ENCODE data around the gene ERBB3.

DNA sequence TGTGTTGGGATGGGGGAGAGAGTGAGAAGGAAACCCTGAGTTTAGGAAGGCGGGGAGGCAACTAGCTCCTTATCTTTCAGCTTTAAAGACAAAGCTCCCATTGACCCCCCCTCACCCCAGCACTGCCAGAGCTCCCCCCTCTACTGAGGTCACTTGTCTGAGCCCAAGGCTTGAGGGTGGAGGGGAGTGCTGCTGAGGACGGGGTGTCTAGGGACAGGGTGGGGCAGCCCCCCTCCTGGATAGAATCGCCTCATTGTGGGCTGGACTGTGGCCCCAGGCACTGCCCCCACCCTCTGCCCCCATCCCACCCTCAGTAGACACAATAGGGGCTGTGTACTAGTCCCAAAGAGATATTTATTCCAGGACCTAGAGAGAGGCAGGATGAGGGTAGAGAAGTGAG lies 3.0 kb downstream of the ERBB3 start:
- TF ChIP-seq, protein P1, sequence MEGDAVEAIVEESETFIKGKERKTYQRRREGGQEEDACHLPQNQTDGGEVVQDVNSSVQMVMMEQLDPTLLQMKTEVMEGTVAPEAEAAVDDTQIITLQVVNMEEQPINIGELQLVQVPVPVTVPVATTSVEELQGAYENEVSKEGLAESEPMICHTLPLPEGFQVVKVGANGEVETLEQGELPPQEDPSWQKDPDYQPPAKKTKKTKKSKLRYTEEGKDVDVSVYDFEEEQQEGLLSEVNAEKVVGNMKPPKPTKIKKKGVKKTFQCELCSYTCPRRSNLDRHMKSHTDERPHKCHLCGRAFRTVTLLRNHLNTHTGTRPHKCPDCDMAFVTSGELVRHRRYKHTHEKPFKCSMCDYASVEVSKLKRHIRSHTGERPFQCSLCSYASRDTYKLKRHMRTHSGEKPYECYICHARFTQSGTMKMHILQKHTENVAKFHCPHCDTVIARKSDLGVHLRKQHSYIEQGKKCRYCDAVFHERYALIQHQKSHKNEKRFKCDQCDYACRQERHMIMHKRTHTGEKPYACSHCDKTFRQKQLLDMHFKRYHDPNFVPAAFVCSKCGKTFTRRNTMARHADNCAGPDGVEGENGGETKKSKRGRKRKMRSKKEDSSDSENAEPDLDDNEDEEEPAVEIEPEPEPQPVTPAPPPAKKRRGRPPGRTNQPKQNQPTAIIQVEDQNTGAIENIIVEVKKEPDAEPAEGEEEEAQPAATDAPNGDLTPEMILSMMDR (IDR thresholded peaks at IDR 0.05): no peak
- no peak for TF ChIP-seq POLR2A (IDR thresholded peaks at IDR 0.05)

Measured in stomach (tissue), 4 donors.